Stimulated activated CD8-positive, alpha-beta memory T cell treated with anti-CD3 and anti-CD28 coated beads, Interleukin-7, amount 100 ng/mL, for 24 hours (primary cell): ENCODE data around the gene B4GALT5.

Source experiments
- DNase-seq: peaks from one replicate; pipeline ENCODE4 v3.0.0-alpha.2; 2020; ENCODE audit warnings: low read depth

The B4GALT5 gene

DNA sequence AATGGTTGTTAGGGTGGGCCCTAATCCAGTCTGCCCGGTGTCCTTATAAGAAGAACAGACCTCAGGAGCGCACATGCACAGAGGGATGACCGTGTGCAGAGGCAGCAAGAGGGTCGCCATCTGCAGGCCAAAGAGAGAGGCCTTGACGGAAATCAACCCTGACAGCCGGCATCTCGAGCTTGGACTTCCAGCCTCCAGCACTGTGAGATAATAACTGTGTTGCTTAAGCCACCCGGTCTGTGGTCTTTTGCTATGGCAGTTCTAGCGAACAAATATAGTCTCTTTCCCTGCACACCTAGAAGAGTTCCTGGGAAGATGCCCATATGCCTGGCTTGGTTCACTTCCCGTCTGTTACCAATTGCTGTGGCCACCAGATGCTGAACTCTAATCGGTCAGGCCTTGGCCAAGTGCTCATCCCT lies 110.5 kb downstream of the B4GALT5 start:
- no peak for DNase-seq

DNA sequence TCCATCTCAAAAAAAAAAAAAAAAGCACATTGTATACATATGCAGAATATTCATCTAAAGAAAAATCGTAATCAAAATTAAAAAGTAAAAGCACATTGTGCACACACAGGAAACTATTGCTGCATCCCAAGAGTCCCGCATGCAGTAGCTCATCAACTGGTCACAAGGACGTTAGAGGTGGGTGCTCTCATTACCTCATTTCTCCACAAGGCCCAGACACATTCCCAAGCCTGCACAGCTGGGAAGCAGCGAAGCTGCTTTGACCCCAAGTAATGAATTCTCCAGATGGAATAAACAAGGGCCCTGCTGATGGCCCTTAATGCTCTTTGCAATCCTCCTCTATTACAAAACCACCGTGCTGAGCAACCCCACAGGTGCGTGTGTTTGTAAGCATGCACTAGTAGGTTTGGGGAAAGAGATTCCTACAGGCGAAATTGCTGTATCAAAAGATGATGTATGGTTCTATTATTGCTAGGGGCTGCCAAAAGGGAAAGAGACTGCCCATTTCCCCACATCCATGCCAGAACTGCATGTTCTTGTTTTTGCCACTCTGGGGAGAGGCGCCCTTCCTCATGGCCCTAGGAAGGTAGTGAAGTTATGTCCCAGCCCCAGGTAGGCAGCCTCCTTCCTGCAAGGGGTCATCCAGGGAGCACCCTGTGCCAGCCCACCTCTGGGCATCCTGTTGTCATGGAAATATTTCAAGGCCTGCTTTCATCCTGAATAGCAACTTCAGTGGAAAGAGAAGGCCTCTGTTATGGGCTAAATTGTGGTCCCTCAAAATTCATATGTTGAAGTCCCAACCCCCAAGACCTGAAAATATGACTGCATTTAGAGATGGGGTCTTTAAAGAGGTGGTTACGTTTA lies 111.1 kb downstream of the B4GALT5 start:
- DNase-seq: no peak

DNA sequence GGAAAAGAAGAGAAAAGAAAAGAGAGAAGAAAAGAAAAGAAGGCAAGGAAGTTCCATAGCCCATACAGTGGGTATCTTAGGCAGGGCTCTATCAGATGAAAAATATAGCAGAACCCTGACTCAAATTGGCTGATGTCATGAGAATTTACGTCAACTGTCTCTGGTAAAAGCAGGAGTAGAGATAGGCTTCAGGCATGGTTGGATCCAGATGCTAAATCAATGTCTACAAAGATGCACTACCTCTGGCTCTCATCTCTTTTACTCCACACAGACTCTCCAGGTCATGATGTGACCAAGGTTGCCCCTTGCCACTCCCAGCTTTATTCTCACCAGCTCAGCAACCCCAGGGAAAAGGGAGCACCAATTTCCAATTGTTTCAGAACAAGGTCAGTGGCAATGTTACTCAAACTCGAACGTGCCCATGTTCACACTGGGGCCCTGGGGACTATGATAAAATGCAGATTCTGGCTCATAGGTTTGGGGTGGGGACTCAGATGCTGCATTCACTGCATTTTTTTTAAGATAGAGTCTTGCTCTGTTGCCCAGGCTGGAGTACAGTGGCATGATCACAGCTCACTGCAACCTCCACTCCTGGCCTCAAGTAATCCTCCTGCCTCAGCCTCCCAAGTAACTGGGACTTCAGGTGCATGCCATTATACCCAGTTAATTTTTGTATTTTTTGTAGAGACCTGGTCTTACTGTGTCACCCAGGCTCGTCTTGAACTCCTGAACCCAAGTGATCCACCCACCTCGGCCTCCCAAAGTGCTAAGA lies 112.3 kb downstream of the B4GALT5 start:
- DNase-seq: no peak

DNA sequence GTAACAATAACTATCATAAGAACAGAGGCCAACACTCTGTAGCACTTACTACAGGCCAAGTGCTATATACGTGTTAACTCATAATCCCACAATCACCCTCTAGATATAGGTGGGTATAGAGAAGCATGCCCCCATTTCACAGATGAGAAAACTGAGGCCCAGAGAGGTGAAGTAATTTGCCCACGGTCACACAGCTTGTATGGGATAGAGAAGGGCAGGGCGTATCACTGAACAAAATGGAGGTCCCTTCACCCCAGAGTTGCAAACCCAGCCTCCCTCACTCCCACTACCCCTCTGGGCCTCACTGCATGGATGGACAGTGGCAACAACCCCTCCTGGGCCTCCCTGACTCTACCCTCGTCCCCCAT lies 113.9 kb downstream of the B4GALT5 start:
- no peak for DNase-seq

DNA sequence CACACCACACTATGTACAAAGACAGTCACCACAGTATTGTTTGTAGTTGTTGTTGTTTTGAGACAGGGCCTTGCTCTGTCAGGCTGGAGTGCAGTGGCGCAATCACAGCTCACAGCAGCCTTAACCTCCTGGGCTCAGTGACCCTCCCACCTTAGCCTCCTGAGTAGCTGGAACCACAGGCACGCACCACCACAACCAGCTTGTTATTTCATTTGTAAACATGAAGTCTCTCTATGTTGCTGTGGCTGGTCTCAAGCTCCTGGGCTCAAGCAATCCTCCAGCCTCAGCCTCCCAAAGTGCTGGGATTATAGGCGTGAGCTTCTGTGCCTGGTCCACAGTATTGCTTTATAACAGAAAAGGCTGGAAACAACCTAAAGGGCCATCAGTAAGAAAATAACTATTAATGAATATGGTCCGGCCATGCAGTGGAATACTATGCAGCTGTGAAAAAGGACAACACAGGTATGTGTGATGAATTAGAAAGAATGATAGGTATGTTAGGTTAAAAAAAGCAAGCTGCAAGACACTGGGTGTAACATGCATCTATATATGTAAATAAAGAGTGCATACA lies 115.8 kb downstream of the B4GALT5 start:
- DNase-seq: no peak

DNA sequence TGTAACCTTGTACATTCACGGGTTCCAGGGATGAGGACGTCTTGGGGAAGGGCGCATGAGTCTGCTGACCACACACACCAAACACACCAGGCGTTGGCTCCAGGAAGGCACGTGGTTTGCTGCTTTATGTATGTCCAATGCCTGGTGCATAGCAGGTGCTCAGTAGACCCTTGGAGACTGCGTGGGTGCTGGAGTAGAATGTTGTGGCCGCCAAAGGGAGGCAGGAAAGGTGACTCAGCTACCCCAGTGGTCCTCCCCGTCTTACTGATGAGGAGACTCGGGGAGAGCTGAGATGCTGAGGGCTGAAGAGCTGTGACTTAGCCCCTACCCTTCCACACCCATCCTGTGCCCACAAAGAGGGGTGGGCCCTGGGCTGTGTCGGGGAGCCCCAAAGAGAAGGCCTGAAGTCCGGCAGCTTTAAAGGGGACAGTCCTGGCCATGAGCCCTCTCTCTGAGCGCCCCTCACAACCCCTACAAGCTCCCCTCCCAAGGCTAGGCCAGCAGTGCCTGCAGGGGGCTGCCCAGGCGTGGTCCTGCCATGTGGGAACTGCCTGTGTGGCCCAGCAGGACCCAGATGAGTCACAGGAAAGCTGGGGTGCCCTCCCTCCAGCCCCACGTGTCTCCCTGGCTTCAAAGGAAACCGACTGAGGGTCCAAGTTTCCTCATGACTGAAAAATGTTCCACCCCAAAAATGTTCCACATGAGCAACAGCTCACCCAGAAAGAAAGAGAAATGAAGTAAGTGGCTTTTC lies 117.7 kb downstream of the B4GALT5 start:
- DNase-seq: peak; percentile 61

DNA sequence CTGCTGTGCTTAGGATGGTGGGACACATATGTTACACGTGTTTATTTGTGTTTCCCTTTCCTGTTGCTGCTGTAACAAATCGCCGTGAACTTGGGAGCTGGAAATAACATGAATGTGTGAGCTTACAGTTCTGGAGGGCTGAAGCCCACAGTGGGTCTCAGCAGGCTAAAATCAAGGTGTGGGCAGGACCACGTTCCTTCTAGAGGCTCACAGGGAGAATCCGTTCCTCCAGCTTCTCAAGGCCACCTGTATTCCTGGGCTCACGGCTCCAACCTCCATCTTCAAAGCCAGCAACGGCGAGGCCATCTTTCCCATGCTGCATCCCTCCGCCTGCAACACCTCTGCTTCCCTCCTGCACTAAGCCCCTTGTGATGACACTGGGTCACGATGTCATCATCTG lies 118.3 kb downstream of the B4GALT5 start:
- DNase-seq: no peak

DNA sequence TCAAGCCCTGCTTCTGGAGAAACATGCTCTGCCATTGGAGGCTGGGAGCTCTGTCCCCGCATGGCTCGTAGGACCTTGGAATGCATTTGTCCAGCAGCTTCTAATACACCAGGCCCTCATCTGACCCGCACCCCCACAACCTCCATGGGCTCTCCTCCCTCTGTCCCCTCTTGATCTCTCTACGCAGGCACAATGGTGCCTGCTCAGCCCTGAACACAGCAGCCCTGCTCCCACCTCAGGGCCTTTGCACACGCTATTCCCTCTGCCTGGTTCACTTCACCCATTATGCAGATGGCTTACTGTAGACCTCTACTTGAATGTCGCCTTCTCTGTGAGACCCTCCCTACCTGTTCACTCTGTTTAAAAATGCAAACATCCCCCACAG lies 118.8 kb downstream of the B4GALT5 start:
- DNase-seq: no peak

DNA sequence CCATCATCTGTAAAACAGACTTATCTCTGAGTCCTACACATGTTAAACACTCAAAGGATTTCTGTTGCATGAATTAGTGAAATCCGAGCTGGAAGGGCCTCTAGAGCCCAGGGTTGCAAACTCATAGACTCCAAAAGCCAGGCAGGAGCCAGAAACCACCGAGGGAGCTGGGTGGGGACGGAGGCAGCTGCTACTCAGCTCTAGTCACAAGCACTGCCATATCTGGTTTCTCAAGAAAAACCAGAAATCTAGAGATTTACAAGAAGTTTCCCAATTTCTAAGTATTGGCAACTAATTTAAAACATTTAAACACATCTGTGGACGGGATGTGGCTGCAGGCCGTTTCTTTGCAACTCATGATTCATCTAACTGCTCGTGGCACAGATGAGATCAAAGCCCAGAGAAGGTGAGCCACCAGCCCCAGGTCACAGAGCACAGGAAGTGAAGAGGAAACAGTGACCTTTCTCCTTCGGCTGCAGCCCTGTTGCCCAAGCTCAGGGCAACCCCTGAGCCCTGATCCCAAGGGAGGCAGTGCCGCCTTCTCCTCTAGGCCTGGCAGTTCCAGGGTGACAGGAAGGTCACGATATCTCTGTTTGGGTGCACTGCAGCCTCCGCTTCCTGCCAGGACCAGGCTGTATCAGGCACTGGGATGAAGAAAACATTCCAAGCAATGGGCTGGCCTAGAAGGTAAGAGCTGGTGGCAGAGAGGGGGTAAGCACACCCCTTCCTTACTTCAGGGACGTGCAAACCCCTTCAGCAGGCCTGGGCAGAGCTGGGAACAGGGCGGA lies 119.3 kb downstream of the B4GALT5 start:
- DNase-seq: peak; percentile 41

DNA sequence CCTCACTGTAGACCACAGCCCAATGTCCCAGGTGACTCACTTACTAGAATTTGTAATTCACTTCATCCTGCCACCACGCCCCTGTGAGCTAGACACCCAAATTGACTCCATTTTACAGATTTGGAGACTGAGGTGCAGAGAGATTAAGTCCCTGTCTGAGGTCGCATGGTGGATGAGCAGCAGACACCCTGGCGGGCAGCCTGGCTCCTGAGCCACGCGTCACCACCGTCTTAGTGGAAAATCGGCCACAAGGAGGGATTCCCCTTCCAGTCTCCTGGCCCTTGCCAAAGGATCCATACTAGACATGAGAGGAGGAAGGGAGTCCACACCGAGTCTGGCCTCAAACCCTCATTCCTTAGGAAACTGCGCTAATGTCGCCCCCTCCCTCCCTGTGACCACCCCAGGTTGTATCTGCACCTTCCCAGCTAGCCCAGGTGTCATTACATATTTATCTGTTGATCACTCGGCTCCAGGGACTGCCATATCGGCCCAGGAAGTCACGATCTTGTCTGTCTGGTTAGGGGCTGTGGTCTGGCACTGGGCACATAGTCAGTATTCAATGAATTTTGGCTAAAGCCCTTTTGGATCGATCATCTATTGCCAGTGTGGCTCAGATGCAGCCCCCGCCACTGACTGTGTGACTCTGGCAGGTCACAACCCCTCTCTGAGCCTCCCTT lies 120.1 kb downstream of the B4GALT5 start:
- DNase-seq: no peak

DNA sequence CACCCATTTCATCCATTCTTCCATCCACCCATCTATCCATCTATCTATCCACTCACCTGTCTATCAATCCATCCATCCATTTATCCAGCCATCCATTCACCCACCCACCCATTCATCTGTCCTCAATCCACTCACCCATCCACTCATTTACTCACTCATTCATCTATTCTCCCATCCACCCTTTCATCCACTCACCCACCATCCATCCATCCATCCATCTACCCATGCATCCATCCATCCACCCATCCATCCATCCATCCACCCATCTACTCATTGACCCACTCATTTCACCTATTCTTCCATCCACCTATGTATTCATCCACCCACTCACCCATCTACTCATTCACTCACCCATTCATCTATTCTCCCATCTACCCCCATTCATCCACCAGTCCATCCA lies 121.6 kb downstream of the B4GALT5 start:
- DNase-seq: no peak

DNA sequence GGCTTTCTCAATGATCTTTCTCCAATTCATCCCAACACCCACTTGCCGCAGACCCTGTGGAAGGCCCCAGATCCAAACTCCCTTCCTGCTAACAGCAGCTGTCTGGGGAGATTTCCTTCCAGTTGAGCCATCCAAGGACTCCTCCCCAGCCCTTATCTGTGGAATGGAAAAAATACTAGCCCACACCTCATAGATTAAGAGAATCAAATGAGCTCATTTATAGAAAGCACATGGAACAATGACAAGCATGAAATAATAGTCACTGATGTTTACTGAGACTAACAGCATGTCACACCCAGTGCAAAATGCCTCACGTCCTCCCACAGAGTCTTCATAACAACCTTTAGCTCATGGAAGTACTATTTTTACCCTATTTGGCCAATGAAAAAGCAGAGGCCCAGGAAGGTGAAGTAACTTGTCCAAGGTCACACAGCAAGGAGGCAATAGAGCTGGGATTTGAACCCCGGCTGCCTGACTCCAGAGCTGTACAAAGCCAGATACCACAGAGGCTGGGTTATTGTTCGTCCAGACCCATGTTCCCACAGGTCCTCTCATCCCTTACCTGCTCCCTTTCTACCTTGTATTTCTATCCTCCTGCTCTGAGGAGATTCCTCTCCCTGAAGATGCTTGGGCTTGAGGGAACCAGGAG lies 122.3 kb downstream of the B4GALT5 start:
- no peak for DNase-seq

DNA sequence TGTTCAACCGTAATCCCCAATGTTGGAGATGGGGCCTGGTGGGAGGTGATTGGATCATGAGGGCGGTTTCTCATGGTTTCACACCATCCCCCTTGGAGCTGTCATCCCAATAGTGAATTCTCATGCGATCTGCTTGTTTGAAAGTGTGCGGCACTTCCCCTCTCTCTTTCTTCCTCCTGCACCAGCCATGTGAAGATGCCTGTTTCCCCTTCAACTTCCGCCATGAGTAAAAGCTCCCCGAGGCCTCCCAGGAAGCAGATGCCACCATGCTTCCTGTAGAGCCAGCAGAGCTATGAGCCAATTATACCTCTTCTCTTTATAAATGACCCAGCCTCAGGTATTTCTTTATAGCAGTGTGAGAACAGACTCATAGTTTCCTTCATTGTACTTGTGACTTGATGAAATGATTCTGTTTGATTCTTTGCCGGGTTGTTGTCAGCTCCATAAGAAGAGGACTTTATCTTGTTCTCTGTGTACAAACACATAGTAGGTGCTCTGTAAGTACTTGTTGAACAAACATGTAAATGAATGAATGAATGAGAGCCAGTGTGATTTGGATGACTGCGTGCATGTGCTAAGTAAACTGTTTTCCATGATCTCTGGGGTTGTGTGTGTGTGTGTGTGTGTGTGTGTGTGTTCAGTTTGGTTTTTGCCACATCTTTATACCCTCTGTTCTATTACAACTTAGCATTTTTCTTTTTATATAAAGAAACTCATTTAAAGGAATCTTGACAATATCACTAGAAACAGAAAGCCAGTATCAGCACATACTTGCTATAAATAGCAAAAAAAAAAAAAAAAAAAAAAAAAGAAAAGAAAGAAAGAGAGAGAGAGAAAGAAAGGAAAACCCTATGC lies 123.3 kb downstream of the B4GALT5 start:
- DNase-seq: no peak

DNA sequence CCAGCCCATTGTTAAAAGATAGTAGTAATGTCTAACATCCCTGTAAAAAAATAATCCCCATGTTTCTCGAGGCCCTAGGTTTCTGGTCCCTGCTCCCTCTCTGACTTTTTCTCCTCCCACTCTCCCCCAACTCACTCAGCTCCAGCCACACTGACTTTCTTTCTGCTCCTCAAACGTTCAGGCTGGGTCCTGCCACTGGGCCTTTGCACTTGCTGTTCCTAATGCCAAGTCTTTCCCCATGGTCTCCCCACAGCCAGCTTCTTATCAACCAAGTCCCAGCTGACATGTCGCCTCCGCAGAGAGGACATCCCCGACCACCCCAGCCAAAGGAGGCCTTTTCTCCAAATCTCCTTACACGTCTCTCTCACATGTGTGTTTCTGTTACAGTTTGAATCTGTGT lies 123.9 kb downstream of the B4GALT5 start:
- no peak for DNase-seq

DNA sequence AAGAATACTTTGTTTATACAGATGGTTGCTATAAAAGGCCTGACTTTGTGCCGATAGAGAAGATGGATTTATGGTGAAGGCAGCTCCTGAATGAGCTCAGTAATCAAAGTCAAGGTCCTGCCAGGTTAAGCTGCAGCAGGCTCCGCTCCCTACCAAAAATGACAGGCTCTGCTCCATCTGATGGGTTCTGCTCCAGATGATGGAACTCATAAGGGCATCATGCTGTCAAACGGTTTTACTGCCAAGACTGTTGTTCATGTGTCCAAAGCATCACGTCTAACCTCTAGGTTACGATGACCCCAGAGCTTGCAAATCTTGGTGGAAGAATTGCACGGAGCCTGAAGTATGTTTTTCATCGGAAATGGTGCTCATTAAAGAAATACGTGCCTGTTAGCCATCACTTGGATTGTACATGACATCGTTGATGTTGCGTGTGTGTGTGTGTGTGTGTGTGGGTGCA lies 126.5 kb downstream of the B4GALT5 start:
- DNase-seq: no peak

DNA sequence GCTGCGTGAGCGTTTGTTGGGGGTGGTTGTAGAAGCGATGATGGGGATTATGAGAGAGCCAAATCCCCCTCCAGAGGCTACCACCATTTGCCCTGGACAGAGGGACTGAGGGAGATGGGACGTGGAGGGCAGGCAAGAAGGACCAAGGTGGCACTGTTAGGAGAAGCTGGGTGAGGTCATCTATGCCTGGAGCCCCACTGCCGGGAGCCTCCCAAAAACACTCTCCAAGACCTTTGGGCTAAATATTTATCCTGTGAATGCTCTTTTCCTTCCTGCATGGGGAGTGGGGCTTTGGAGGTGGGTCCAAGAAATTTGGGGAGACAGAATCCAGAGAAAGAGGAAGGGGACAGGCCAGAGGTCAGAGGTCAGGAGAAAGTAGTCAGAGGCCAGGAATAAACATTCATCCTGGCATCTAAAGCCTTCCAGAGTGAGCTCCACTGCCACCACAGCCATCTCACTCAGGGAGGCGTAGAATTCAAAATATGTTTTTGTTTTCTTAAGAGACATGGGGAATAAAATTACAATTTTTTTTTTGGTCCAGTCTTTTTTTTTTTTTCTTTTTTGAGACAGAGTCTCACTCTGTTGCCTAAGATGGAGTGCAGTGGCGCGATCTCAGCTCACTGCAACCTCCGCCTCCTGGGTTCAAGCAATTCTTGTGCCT lies 128.0 kb downstream of the B4GALT5 start:
- DNase-seq: no peak

DNA sequence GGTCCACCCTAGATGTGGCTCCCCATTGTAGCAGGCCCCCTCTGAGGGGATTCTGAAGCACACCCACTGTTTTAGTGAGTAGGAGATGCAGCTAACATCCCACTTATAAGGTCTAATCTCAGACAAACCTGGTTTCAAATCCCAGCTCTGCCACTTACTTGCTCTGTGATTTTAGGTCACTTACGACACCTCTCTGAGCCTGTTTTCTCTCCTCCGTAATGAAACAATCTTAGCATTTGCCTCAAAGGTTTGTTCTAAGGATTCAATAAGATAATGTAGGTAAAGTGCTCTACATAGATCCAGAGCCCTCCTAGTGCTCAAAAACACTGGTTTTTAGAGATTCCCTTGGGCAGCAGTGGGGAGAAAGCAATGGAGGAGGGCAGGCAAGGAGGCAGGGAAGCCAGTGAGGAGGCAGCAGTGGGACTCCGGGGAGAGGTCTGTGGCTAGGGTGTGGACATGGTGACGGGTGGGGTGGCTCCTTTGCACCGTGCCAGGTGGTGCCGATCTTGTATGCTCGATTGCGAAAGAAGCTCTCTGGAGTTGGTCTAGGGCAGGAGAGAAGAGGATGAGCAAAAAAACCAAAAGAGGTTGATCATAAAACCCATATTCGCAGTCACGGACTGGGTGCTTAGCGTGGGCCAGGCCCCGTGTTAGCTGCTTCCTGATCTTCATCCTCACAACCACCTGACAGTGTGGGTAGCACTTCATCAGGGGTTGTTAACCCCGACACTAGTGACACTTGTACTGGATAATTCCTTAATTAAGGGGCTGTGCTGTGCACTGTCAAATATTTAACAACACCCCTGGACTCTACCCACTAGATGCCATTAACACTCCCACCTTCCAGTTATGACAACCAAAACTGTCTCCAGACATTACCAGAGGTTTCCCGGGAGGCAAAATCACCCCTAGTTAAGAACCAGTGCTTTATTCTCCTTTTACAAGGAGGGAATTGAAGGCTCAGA lies 129.0 kb downstream of the B4GALT5 start:
- no peak for DNase-seq
